ENCODE results near the gene ADAMTS3. TPM values are rescaled to one million over a fixed set of nuclear protein-coding genes. Genes with fewer than 3 reads are reported as not detected.
A peak's percentile ranks its signal among the peaks of the same experiment; 100 is the strongest.

Gene ADAMTS3
- total and polyA plus RNA-seq, 2 experiments from 2014 or later, result 1.2 to 3.7 TPM

DNA sequence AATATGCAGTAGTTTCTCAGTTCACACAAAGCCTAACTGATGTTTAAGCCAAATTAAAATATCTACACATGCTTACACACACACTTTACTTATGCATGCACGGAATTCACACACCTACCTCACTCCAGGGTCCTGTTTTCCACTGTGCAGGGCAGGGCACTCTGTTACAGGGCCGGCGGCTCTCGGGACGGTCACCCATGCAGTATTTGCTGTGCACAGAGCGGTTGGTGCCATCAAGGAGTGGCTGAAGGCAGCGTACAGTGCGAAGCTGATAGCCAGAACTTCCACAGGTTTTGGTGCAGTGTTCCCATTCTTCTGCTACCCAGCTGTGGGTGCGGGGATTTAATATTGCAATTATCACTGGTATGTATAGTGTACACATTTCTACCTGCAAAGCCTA lies 278.3 kb downstream of the ADAMTS3 start (continued):
- no peak for TF ChIP-seq CREB1 (CRISPR knock-in tag; IDR thresholded peaks at IDR 0.05; ENCODE audit: low read depth)
- no peak for TF ChIP-seq POLR2AphosphoS5 (IDR thresholded peaks at IDR 0.05; ENCODE audit: low read depth)
- no peak for TF ChIP-seq JUNB (IDR thresholded peaks at IDR 0.05; ENCODE audit: unreplicated experiment)
- no peak for TF ChIP-seq ETS1 (IDR thresholded peaks at IDR 0.05)
- TF ChIP-seq EZH2 (IDR thresholded peaks at IDR 0.05; ENCODE audit: low read depth, unreplicated experiment), result no peak
- no peak for TF ChIP-seq ZNF114 (CRISPR knock-in tag; IDR thresholded peaks at IDR 0.05)

DNA sequence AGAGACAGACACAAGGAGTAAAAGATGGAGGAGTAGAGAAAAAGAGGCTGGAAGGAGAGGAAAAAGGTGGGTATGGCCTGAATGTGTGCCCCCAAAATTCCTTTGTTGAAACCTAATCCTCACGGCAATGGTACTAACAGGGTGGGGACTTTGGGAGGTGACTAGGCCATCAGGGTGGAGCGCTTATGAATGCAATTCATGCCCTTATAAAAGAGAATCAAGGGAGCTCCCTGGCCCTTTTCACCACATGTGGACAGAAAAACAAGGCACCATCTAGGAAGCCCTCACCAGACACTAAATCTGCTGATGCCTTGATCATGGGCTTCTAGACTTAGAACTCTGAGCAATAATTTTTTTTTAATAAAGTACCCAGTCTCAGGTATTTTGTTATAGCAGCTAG lies 282.1 kb downstream of the ADAMTS3 start:
- Histone ChIP-seq H3K36me3 (ENCODE audit: insufficient read depth) (peaks cover 4% of the 10 kb centered on the region; the same call in 1 of the 2 replicates), H3K79me2 (replicated peaks; ENCODE audit: insufficient read depth) (no peaks in the 10 kb centered on the region), H3K4me1 (ENCODE audit: insufficient read depth) (no peaks in the 10 kb centered on the region), H3K4me3 (no peak overlapping the region), H3K4me2 (no peak overlapping the region), H3K27me3 (ENCODE audit: insufficient read depth) (no peaks in the 10 kb centered on the region), H3F3A (replicated peaks; ENCODE audit: low read depth) (no peaks in the 10 kb centered on the region), H3K9me2 (ENCODE audit: insufficient read depth) (peaks cover 11% of the 10 kb centered on the region; the same call in 1 of the 2 replicates), H2AFZ (0 out of 2 replicates have a peak overlapping the region, but pooled peaks have one; percentile 45), H3K27ac (ENCODE audit: low read depth) (no peak overlapping the region), H4K20me1 (replicated peaks; ENCODE audit: insufficient read depth) (no peaks in the 10 kb centered on the region)
- peaks cover 1% of the 10 kb centered on the region for H3K27me3 Mint-ChIP-seq (ENCODE audit: insufficient read depth, low read depth, poor library complexity)
- TF ChIP-seq CREB1 (CRISPR knock-in tag; IDR thresholded peaks at IDR 0.05; ENCODE audit: low read depth) (no peak), EZH2phosphoT487 (IDR thresholded peaks at IDR 0.05; ENCODE audit: unreplicated experiment) (no peak), ZNF331 (CRISPR knock-in tag; IDR thresholded peaks at IDR 0.05; ENCODE audit: low read depth) (no peak), ZNF114 (CRISPR knock-in tag; IDR thresholded peaks at IDR 0.05) (no peak), STAT1 (IDR thresholded peaks at IDR 0.05; ENCODE audit: unreplicated experiment) (no peak), NANOG (IDR thresholded peaks at IDR 0.05; ENCODE audit: borderline replicate concordance) (no peak), POLR2AphosphoS5 (IDR thresholded peaks at IDR 0.05; ENCODE audit: low read depth) (no peak), ETS1 (IDR thresholded peaks at IDR 0.05) (no peak), JUNB (IDR thresholded peaks at IDR 0.05; ENCODE audit: unreplicated experiment) (no peak)
- TF ChIP-seq, protein P1, sequence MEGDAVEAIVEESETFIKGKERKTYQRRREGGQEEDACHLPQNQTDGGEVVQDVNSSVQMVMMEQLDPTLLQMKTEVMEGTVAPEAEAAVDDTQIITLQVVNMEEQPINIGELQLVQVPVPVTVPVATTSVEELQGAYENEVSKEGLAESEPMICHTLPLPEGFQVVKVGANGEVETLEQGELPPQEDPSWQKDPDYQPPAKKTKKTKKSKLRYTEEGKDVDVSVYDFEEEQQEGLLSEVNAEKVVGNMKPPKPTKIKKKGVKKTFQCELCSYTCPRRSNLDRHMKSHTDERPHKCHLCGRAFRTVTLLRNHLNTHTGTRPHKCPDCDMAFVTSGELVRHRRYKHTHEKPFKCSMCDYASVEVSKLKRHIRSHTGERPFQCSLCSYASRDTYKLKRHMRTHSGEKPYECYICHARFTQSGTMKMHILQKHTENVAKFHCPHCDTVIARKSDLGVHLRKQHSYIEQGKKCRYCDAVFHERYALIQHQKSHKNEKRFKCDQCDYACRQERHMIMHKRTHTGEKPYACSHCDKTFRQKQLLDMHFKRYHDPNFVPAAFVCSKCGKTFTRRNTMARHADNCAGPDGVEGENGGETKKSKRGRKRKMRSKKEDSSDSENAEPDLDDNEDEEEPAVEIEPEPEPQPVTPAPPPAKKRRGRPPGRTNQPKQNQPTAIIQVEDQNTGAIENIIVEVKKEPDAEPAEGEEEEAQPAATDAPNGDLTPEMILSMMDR (conservative IDR thresholded peaks at IDR 0.05; ENCODE audit: low read depth in 2 of 2), result no peak
- TF ChIP-seq, protein P2, sequence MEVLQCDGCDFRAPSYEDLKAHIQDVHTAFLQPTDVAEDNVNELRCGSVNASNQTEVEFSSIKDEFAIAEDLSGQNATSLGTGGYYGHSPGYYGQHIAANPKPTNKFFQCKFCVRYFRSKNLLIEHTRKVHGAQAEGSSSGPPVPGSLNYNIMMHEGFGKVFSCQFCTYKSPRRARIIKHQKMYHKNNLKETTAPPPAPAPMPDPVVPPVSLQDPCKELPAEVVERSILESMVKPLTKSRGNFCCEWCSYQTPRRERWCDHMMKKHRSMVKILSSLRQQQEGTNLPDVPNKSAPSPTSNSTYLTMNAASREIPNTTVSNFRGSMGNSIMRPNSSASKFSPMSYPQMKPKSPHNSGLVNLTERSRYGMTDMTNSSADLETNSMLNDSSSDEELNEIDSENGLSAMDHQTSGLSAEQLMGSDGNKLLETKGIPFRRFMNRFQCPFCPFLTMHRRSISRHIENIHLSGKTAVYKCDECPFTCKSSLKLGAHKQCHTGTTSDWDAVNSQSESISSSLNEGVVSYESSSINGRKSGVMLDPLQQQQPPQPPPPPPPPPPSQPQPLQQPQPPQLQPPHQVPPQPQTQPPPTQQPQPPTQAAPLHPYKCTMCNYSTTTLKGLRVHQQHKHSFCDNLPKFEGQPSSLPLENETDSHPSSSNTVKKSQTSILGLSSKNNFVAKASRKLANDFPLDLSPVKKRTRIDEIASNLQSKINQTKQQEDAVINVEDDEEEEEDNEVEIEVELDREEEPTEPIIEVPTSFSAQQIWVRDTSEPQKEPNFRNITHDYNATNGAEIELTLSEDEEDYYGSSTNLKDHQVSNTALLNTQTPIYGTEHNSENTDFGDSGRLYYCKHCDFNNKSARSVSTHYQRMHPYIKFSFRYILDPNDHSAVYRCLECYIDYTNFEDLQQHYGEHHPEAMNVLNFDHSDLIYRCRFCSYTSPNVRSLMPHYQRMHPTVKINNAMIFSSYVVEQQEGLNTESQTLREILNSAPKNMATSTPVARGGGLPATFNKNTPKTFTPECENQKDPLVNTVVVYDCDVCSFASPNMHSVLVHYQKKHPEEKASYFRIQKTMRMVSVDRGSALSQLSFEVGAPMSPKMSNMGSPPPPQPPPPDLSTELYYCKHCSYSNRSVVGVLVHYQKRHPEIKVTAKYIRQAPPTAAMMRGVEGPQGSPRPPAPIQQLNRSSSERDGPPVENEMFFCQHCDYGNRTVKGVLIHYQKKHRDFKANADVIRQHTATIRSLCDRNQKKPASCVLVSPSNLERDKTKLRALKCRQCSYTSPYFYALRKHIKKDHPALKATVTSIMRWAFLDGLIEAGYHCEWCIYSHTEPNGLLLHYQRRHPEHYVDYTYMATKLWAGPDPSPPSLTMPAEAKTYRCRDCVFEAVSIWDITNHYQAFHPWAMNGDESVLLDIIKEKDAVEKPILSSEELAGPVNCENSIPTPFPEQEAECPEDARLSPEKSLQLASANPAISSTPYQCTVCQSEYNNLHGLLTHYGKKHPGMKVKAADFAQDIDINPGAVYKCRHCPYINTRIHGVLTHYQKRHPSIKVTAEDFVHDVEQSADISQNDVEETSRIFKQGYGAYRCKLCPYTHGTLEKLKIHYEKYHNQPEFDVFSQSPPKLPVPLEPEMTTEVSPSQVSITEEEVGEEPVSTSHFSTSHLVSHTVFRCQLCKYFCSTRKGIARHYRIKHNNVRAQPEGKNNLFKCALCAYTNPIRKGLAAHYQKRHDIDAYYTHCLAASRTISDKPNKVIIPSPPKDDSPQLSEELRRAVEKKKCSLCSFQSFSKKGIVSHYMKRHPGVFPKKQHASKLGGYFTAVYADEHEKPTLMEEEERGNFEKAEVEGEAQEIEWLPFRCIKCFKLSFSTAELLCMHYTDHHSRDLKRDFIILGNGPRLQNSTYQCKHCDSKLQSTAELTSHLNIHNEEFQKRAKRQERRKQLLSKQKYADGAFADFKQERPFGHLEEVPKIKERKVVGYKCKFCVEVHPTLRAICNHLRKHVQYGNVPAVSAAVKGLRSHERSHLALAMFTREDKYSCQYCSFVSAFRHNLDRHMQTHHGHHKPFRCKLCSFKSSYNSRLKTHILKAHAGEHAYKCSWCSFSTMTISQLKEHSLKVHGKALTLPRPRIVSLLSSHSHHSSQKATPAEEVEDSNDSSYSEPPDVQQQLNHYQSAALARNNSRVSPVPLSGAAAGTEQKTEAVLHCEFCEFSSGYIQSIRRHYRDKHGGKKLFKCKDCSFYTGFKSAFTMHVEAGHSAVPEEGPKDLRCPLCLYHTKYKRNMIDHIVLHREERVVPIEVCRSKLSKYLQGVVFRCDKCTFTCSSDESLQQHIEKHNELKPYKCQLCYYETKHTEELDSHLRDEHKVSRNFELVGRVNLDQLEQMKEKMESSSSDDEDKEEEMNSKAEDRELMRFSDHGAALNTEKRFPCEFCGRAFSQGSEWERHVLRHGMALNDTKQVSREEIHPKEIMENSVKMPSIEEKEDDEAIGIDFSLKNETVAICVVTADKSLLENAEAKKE (CRISPR knock-in tag; IDR thresholded peaks at IDR 0.05), result no peak
- no peak overlapping the region; the same call in 1 of the 2 replicates for H3K27ac Mint-ChIP-seq
- DNase-seq (ENCODE audit: low spot score), result no peak
- no peak overlapping the region for H3K4me3 Mint-ChIP-seq
- ATAC-seq, result no peak
- no peaks in the 10 kb centered on the region for H3K9me3 Mint-ChIP-seq
- peaks cover 15% of the 10 kb centered on the region for H3K36me3 Mint-ChIP-seq (ENCODE audit: low read depth)
- no peaks in the 10 kb centered on the region for H3K4me1 Mint-ChIP-seq
